ENCODE data around the gene INTS3.
A peak's percentile ranks its signal among the peaks of the same experiment; 100 is the strongest.
"Not testable (repeated sequence)": the region's sequence is repeated elsewhere in the genome, so short reads cannot be mapped to it uniquely, and the experiment has no call there.

The INTS3 gene

DNA sequence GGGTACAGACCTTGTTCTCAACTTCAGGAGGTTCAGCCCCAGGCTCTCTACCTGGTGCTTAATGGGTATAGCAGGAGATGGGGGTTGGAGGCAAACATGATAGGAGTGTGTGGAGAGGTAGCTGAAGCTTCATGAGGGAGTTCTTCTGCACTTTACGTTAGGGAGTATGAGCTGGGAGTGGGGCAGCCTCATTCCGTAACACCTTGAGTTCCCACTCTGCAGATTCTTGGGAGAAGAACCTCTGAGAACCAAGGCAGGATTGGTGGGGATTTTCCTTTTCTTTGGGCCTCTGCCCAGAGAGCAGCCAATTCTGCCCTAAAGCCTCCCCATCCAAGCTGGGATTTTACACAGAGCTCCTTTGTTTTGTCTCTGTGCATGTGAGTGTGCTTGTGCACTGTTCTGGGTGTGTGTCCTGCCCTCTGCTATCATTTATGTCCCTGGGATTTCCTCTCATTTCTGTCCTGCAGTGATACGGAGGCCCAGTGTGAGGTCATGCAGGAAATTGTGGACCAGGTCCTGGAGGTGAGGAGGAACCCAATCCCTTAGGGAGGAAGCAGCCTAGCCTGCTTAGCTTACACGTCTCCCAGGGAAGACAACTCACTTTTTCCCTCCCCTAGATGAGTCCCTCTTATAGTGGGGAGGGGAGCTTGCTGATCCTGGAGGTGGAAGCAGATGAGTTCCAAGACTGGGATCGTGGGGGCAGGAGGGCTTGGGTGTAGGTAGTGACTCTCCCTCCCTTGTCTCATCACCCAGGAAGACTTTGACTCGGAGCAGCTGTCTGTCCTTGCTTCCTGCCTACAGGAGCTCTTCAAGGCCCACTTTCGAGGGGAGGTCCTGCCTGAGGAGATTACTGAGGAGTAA lies 35.7 kb downstream of the INTS3 start:
- DNase-seq, result no peak

DNA sequence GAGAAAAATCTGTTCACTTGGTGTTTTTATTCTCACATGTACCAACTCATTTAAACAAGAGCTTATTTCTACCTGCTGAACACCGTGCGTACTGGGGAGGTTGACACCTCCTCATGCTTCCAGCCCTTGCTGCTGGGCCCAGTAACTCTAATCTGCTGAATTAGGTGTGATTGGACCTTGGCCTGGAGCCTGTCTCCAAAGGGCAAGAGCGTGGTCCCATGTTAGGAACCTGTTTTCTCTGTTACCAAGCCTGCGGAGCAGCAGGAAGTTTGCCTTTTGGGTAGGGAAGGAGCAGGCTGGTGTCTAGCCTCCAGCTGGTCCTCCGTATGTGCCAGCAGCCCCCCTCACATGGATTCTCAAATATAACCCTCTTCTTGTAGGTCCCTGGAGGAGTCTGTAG lies 36.5 kb downstream of the INTS3 start:
- no peak for DNase-seq

DNA sequence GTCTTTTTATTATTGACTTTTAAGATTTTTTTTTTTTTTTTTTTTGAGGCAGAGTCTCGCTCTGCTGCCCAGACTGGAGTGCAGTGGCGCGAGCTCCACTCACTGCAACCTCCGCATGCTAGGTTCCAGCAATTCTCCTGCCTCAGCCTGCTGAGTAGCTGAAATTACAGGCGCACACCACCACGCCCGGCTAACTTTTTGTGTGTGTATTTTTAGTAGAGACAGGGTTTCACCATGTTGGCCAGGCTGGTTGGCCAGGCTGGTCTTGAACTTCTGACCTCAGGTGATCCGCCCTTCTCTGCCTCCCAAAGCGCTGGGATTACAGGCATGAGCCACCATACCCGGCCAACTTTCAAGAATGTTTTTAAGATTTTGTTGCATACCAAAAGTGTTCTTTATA lies 38.8 kb downstream of the INTS3 start:
- DNase-seq, result not testable (repeated sequence)

DNA sequence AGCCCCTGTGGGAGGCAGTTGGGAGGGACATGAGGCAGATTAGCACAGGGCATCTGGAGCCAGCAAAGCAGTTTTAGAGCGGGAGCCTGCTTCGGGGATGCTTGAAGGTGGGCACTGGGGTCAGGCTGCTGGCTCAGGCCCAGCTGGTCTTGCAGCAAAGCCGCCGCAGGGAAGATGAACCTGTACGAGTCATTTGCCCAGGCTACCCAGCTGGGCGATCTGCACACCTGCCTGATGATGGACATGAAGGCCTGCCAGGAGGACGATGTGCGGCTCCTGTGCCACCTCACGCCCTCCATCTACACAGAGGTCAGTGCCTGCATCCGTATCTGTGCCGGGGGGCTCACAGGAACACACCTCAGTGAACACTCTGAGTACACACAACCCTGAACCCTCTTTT lies 39.7 kb downstream of the INTS3 start:
- no peak for DNase-seq

DNA sequence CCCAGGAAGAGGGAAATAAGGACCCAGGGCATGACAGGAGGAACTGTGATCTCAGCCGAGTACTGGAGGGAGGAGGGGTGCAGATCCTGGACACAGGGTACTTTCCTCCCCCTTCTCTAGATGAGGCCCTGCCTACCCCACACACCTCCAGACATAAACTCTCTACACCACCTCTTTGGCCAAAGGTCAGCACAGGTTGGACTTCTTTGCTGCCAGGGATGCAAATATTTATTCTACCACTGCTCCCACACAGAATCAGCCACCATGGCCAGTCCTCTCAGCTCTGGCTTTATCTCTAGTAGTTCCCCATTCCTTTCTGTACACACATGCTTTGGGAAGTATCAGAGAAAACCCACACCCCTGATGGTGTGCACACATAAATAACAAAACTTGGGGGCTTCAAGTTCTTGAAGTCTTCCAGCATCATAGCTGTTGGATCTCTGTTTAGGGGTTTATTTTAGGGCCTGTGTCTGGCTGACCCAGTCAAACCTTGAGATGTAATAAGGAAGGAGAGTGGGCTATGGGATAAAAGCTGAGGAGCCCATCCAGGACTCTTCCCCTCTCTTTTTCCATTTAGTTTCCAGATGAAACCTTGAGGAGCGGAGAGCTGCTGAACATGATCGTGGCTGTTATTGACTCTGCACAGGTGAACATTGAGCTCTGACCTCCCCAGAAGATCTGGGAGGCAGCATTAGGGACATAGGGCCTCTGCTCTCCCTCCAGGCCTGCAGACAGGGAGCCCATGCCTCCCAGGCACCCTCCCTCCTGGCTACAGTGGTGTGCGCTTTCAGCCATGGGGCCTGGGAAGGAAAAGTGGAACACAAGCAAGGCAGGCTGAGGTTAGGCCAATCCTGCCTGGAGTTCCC lies 40.7 kb downstream of the INTS3 start:
- DNase-seq, result no peak

DNA sequence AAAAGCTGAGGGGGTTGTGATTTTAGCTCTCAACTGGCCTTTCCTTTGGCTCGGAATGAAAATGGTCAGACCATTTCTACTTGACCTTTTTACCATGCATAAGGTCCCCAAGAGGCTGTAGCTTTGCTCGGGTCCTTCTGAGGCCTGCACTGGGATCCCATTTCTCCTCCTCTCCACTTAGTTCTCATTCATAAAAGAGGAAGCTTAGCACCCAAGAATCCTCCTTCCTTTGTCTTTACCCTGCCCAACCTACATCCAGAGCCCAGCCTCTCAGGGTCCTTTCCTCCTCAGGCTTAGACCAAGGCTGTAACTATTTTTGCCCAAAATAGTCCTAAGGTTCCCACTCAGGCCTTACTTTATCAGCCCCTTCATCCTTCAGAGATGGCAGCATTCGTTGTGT lies 41.4 kb downstream of the INTS3 start:
- no peak for DNase-seq

DNA sequence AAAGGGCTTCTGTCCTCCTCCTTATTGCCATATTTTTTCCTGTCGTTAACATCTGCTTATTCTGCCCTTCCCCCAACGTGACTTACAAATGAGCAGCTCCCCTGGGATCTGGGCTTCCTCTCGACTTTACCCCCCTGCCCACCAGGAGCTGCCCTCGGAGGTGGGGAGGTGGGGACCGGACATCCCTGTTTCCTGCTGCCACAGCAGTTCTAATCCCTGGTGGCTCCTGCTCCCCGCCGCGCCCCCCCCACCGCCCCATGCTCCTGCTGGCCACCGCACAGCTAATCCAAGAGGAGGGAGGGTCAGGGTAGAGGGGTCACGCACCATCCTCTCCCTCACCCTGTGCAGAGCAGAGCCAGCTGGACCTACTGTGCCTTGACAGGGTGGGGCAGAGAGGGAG lies 42.9 kb downstream of the INTS3 start:
- DNase-seq, result no peak

DNA sequence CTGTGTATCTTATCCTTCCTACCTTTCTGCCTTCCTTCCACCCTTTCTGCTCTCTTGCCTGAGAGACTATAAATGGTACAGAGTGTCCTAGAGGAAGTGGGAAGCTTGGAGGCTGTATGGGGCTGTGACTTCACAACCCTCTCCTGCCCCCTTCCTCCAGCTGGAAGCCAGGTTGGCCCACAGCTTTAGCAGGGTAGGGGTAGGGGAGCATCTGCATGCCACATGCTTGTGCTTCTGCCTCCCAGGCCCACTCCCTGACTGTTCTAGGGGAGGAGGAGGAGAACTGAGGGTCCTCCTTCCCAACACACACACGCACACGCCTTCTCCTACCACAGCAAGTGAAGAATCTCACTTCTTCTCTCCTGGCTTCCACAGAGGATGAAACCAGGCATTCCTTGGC lies 43.4 kb downstream of the INTS3 start:
- DNase-seq, result no peak

DNA sequence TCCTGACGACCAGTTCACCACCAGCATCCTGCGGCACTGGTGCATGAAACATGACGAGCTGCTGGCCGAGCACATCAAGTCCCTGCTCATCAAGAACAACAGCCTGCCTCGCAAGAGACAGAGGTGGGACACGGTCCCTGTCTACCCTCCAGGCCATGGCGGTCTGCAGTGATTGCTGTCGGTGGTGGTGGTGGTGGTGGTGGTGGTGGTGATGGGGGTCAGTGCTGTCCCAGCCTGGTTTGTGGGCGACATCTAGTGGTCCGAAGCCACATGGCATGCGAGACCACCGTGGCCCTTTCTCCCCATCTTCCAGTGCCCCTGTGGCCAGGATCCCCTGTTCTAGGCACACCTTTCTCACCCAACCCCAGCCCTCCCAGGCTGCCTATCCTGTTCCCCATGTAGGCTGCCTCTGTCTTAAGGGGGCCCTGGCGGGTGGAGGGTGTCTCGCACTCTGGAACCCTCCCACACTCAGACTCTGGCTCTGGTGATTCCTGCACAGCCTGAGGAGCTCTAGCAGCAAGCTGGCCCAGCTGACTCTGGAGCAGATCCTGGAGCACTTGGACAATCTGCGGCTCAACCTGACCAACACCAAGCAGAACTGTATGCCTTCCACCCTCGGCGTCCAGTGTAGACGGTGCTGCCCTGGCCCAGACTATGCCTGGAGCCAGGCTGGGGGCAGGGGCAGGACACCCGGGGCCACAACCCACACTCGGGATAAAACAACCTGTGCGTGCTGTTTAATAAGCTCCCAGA lies 44.2 kb downstream of the INTS3 start:
- no peak for DNase-seq

DNA sequence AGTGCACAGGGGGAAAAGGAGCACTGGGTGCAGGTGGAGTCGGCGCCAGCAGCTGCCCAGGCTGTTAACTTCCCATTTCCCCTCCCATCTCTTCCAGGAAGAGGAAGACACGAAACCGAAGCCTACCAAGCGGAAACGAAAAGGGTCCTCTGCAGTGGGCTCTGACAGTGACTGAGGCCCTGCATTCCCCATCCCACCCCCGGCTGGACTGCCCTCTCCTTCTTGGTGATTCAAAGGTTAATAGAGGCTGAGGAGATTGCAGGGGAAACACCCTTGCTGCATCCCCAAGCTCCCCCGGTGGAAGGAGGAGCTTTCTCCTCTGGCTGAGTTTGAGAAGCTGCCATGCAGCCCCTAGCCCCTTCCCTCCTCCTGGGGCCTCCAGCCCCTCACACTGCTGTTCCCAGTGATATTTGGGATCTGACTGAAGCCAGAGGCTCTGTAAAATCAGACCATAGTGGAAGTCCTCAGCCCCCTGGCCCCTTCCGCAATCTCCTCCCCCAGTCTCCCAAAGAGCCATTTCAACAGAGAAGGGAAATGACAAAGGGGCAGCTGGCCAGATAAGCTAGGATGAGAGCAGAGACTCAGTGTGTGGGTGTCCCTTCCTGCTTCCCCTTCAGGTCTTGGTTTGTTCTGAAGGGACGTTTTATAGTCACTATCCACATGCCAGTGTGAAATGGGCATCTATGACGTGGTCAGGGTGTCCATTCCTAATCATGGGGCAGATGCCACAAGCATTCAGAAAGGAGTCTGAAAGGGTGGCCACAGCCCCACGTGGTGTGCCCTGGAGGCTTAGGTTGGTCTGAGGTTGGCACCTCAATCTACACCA lies 45.5 kb downstream of the INTS3 start:
- no peak for DNase-seq

DNA sequence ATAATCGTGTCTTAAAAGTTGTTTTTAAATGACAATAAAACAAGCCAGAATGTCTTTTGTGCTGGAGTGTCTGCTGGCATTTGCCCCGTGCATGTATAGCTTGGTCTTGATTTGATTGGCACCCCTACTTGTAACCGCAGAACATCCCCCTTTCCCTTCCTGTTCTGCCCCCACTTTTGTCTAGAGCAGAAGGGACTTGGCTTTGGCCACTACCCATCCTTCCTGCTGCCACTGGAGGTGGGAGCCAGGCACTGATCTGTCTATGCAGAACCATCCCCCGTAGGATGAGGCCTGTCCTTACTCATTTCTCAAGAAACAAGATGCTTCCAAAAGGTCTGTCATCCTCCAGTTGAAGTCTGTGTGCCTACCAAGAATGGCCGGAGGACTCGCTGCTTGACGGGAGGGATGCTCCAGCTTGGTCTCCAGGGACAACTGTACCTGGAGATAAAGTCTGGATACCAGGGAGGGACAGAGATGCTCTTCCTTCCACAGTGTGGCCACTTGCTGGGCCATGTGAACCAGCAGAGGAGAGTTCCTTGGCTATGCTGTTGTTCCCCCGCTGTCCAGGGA lies 46.3 kb downstream of the INTS3 start:
- DNase-seq, result no peak

DNA sequence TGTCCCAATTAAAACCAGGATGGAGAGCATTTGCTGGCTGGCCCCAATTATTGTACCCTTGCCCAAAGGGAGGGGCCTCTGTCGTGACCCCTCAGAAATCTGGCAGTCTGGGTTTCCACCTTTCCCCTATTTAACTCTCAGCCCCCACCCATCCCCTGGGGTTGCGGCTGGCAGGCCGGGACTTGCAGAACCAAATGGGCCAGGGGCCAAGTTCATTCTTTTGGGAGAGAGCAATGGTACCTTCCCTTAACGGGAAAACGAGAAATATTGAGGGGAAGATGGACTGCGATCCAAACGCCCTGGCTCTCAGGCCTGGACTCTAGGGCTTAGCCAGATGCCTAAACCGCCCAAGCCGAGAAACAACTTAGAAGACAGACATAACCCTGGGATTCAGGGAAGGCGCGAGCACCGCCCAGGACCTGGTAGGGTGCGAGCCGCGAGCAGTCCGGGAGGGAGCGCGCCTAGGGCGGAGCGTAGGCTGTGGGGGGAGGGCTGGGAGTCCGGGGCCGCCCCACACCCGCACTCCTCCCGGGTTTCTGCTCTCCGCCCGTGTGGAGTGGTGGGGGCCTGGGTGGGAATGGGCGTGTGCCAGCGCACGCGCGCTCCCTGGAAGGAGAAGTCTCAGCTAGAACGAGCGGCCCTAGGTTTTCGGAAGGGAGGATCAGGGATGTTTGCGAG lies 47.1 kb downstream of the INTS3 start, which contains the start of gene SLC27A3:
SLC27A3 (plus strand) TSS at position 628 of the 678 bp plus-strand sequence. CDS start 91 bp downstream, outside the sequence.
- peak; percentile 18 to 22 for DNase-seq

DNA sequence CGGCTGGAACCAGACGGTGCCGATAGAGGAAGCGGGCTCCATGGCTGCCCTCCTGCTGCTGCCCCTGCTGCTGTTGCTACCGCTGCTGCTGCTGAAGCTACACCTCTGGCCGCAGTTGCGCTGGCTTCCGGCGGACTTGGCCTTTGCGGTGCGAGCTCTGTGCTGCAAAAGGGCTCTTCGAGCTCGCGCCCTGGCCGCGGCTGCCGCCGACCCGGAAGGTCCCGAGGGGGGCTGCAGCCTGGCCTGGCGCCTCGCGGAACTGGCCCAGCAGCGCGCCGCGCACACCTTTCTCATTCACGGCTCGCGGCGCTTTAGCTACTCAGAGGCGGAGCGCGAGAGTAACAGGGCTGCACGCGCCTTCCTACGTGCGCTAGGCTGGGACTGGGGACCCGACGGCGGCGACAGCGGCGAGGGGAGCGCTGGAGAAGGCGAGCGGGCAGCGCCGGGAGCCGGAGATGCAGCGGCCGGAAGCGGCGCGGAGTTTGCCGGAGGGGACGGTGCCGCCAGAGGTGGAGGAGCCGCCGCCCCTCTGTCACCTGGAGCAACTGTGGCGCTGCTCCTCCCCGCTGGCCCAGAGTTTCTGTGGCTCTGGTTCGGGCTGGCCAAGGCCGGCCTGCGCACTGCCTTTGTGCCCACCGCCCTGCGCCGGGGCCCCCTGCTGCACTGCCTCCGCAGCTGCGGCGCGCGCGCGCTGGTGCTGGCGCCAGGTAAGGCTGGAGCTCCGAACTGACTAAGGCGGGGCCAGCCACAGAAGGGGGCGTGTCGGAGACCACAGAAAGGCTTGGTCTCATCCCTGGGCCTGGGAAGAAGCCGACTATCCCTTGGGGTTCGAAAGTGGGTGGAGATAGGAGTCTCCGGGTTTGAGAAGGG lies 47.8 kb downstream of the INTS3 start:
- DNase-seq, result peak; percentile 58 to 61

DNA sequence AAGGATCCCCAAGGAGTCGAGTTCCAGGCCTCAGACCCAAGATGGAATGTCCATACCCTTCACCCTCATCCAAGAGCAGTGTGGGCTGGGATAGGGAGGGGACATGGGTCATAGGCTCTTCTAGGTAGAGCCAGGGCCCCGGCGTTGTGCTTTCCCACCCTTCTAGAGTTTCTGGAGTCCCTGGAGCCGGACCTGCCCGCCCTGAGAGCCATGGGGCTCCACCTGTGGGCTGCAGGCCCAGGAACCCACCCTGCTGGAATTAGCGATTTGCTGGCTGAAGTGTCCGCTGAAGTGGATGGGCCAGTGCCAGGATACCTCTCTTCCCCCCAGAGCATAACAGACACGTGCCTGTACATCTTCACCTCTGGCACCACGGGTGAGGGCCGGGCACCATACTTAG lies 48.5 kb downstream of the INTS3 start:
- DNase-seq, result no peak

DNA sequence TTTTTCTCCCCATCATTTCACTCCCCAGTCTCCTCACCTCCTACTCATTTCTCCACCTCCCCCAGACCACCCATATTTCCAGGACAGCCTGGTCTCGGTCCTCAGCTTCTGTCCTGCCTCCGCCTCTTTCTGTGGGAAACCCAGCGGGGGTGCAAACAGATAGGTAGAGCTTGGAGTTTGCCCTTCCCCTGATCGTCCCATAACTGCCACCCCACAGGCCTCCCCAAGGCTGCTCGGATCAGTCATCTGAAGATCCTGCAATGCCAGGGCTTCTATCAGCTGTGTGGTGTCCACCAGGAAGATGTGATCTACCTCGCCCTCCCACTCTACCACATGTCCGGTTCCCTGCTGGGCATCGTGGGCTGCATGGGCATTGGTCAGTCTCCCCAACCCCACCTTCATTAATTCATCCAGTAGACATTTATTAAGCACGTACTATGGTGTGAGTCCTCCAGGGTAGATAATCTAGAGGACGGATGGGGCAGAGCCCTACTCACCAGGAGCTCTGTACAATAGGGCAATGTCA lies 49.1 kb downstream of the INTS3 start:
- no peak for DNase-seq

DNA sequence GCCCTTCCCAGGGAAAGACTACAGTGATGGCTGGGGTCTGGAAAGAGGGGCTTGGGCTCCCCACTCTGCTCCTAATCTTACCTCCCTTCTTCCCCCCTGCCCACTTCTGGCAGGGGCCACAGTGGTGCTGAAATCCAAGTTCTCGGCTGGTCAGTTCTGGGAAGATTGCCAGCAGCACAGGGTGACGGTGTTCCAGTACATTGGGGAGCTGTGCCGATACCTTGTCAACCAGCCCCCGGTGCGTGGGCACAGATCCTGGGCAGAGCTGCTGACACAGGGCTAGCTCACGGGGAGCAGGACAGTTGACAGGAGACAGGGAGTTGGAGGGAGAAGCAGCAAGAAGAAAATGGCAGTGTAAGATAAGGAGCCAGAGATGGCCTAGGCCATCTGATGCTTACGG lies 49.8 kb downstream of the INTS3 start:
- DNase-seq, result no peak

DNA sequence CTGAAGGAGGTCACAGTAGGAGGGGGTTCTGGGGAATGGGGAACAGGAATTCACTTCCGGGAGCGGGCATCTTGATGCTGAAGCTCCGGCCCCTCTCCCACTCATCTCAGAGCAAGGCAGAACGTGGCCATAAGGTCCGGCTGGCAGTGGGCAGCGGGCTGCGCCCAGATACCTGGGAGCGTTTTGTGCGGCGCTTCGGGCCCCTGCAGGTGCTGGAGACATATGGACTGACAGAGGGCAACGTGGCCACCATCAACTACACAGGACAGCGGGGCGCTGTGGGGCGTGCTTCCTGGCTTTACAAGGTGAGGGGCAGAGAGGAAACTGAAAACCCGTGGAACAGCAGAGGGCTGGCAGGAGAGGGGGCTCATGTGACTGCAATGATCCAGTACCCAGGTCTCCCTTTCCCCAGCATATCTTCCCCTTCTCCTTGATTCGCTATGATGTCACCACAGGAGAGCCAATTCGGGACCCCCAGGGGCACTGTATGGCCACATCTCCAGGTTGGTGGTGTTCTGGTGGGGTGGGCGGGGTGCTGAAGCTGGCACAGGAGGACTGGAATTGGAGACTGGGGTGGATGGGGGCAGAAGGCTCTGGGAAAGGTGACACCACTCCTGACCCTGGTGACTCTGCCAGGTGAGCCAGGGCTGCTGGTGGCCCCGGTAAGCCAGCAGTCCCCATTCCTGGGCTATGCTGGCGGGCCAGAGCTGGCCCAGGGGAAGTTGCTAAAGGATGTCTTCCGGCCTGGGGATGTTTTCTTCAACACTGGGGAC lies 50.4 kb downstream of the INTS3 start:
- DNase-seq, result no peak

DNA sequence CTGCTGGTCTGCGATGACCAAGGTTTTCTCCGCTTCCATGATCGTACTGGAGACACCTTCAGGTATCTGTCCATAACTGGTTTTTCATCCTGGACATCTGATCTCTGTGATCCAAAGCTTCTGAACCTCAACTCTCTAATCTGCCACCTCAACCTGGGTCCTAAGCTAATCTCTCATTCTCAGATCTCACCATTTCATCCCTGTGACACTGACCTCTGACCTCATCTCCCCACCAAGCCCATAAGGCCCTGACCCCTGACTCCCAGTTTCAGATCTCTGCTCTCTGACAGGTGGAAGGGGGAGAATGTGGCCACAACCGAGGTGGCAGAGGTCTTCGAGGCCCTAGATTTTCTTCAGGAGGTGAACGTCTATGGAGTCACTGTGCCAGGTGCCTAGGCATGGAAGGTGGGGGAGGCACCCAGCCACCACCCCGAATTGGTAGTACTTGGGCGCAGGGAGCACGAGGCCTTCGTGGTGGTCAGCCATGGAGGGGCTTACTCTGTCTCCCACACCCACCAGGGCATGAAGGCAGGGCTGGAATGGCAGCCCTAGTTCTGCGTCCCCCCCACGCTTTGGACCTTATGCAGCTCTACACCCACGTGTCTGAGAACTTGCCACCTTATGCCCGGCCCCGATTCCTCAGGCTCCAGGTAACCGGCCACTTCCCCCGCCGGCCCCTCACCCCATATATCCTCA lies 51.1 kb downstream of the INTS3 start:
- no peak for DNase-seq

All from activated CD4-positive, alpha-beta T cell treated with anti-CD3 and anti-CD28 coated beads for 4 hours (primary cell).